Osteoblast (primary cell): Measurements from ENCODE around the gene CXXC1. TPM values are rescaled to one million over a fixed set of nuclear protein-coding genes. Genes with fewer than 3 reads are reported as not detected.
"Not testable (repeated sequence)": the region's sequence is repeated elsewhere in the genome, so short reads cannot be mapped to it uniquely, and the experiment has no call there.

Experiments
- DNase-seq: peaks from one replicate; pipeline ENCODE4 v3.0.0; 2011; ENCODE audit warnings: low spot score, mixed read lengths; ENCODE audit not compliant: insufficient read length; ENCODE audit errors: missing footprints
- H2AFZ ChIP-seq: 2 replicates; pipeline ENCODE4 v1.6.0; 2011; ENCODE audit warnings: mild to moderate bottlenecking, low read length
- H3K27ac ChIP-seq: 2 replicates; pipeline ENCODE4 v1.5.1; 2011; ENCODE audit warnings: mild to moderate bottlenecking, low read depth, low read length, moderate library complexity
- H3K27me3 ChIP-seq: 2 replicates; pipeline ENCODE4 v1.6.0; 2012; ENCODE audit warnings: mild to moderate bottlenecking, control low read depth, inconsistent platforms, low read length, moderate library complexity; ENCODE audit not compliant: insufficient read depth
- H3K36me3 ChIP-seq: 2 replicates; pipeline ENCODE4 v1.5.1; 2011; ENCODE audit warnings: mild to moderate bottlenecking, low read length, control low read depth, moderate library complexity; ENCODE audit not compliant: insufficient read depth
- H3K4me1 ChIP-seq: 2 replicates; pipeline ENCODE4 v1.5.1; 2011; ENCODE audit warnings: mild to moderate bottlenecking, low read length, control low read depth, moderate library complexity; ENCODE audit not compliant: insufficient read depth
- H3K4me2 ChIP-seq: 2 replicates; pipeline ENCODE4 v1.6.0; 2011; ENCODE audit warnings: mild to moderate bottlenecking, low read length; ENCODE audit not compliant: insufficient read depth
- H3K4me3 ChIP-seq: fragments of 200-600 bp; sonication (generic); 3 replicates; pipeline ENCODE4 v1.5.1; 2012; ENCODE audit warnings: mild to moderate bottlenecking, low read length, inconsistent platforms; ENCODE audit not compliant: insufficient read depth
- H3K79me2 ChIP-seq: 2 replicates; pipeline ENCODE4 v1.6.0; 2012; ENCODE audit warnings: mild to moderate bottlenecking, low read length, control low read depth, inconsistent platforms; ENCODE audit not compliant: insufficient read depth
- H3K9me3 ChIP-seq: 2 replicates; pipeline ENCODE4 v1.5.1; 2011; ENCODE audit warnings: low read depth, low read length, control low read depth
- H4K20me1 ChIP-seq: 2 replicates; pipeline ENCODE4 v1.6.0; 2012; ENCODE audit warnings: mild to moderate bottlenecking, low read length, control low read depth; ENCODE audit not compliant: insufficient read depth
- CTCF ChIP-seq: IDR thresholded peaks from 2 replicates; pipeline ENCODE4 v1.5.1; 2011; ENCODE audit warnings: mild to moderate bottlenecking, low read depth, low read length, moderate library complexity; ENCODE audit errors: extremely low read depth
- small RNA-seq: library from RNA; depleted of rRNA; stranded (forward); fragments of <200 nt; gene quantifications from one replicate; pipeline ENCODE3, GENCODE V24; 2012
- total RNA-seq: library from RNA; depleted of rRNA; stranded (reverse); fragments of >200 nt; gene quantifications from 2 replicates; pipeline ENCODE4 v1.2.3, GENCODE V29; 2012

Gene CXXC1
- total RNA-seq, 1 donor, result 33.3 TPM

DNA sequence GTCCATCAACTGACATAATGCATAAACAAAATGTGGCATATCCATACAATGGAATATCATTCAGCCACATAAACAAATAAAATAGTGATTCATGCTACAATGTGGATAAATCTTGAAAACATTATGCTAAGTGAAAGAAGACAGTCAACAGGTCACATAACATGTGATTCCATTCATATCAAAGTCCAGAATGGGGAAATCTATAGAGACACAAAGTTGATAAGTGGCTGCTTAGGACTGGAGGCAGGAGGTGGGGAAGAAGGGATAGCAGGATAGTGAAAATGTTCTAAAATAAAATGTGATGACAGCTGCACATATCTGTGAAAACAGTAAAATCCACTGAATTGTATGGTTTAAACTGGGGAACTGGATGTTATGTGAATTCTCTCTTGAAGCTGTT is 39.9 kb downstream of the CXXC1 start:
- no peaks in the 10 kb centered on the region for H3K79me2 ChIP-seq
- no peak for TF ChIP-seq CTCF
- H3K36me3 ChIP-seq, result no peaks in the 10 kb centered on the region
- no peaks in the 10 kb centered on the region for H3K9me3 ChIP-seq
- H3K4me3 ChIP-seq, result no peak overlapping the region
- H3K27ac ChIP-seq, result no peak overlapping the region
- H3K4me2 ChIP-seq, result no peak overlapping the region
- no peak overlapping the region for H2AFZ ChIP-seq
- no peaks in the 10 kb centered on the region for H3K4me1 ChIP-seq
- H4K20me1 ChIP-seq, result no peaks in the 10 kb centered on the region
- H3K27me3 ChIP-seq, result no peaks in the 10 kb centered on the region
- no peak for DNase-seq

DNA sequence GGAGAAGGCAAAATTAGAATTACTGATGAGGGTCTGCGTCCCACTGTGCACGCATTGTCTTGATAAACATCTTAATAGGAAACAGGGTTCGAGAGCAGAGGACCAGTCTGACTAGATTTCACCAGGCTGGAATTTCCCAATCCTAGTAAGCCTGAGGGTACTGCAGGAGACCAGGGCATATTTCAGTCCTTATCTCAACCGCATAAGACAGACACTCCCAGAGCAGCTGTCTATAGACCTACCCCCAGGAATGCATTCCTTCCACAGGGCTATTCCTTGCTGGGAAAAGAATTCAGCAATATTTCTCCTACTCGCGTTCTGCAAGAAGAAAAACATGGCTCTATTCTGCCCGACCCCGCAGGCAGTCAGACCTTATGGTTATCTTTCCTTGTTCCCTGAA is 45.7 kb downstream of the CXXC1 start:
- H2AFZ ChIP-seq, H3K36me3 ChIP-seq, H3K4me1 ChIP-seq, H3K27me3 ChIP-seq, DNase-seq, H4K20me1 ChIP-seq, H3K4me3 ChIP-seq, H3K4me2 ChIP-seq, H3K27ac ChIP-seq, H3K9me3 ChIP-seq, H3K79me2 ChIP-seq: not testable (repeated sequence)

- Histone ChIP-seq H3K4me3 (no peak overlapping the region), H3K36me3 (no peaks in the 10 kb centered on the region), H3K4me2 (no peak overlapping the region), H3K9me3 (no peaks in the 10 kb centered on the region), H3K27me3 (no peaks in the 10 kb centered on the region), H3K79me2 (no peaks in the 10 kb centered on the region), H3K27ac (no peak overlapping the region), H2AFZ (no peak overlapping the region), H3K4me1 (no peaks in the 10 kb centered on the region), H4K20me1 (no peaks in the 10 kb centered on the region)
- no peak for TF ChIP-seq CTCF
- no peak for DNase-seq
Observed at GRCh38 chr18:50240080-50240563, 47.4 kb downstream of the CXXC1 start.

DNA sequence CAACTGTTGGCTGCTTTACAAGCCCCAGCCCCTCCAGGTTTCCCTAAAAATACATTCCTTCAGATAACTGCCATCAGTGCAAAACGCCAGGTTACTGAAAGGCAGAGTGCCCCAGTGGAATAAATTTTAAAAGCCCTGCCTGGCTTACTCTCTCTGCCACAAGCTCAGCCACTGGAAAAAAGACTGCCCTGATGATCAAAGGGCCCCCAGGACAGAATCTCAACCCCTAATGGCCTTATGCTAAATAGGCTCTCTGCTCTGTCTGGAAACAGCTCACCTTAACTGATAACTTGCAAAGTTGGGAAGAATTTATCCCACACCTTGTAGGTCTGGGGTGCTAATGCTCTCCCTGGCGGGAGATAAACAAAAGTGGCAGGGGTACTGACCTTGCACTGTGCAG is 55.1 kb downstream of the CXXC1 start:
- no peak overlapping the region for H3K4me2 ChIP-seq
- TF ChIP-seq CTCF, result no peak
- H3K27me3 ChIP-seq, result no peaks in the 10 kb centered on the region
- H3K36me3 ChIP-seq, result no peaks in the 10 kb centered on the region
- H2AFZ ChIP-seq, result no peak overlapping the region
- H3K9me3 ChIP-seq, result no peaks in the 10 kb centered on the region
- H4K20me1 ChIP-seq, result no peaks in the 10 kb centered on the region
- no peaks in the 10 kb centered on the region for H3K79me2 ChIP-seq
- H3K4me1 ChIP-seq, result no peaks in the 10 kb centered on the region
- no peak overlapping the region for H3K4me3 ChIP-seq
- no peak for DNase-seq
- no peak overlapping the region for H3K27ac ChIP-seq

Small RNAs within 50 kb of the gene (small RNA-seq; reads per million reads assigned to genes)
- not detected for gene RNA5SP458

Other genes with a start within 250 kb of the CXXC1 start
- 0.36 and 1.2 TPM in 2 replicates for gene MYO5B, start 92.5 kb downstream of the CXXC1 start, total RNA-seq
- gene CFAP53, start 21.2 kb downstream of the CXXC1 start, total RNA-seq, result 0.36 and 0.59 TPM in 2 replicates
- 64.8 and 71.3 TPM in 2 replicates for gene MBD1, start 6.2 kb downstream of the CXXC1 start, total RNA-seq
- 1.8 and 2.9 TPM in 2 replicates for gene SKA1, start 87.4 kb upstream of the CXXC1 start, total RNA-seq